Panc1 (cell line): Measurements from ENCODE around the gene SPATA1.

Source experiments
- CTCF ChIP-seq: fragments of 450-650 bp; IDR thresholded peaks from 2 replicates; pipeline ENCODE4 v1.5.1; 2017; ENCODE audit warnings: mild to moderate bottlenecking
- POLR2AphosphoS5 ChIP-seq: IDR thresholded peaks from 2 replicates; pipeline ENCODE4 v1.6.1; 2012; ENCODE audit warnings: mild to moderate bottlenecking, low read depth, low read length, moderate library complexity

- TF ChIP-seq CTCF (no peak), POLR2AphosphoS5 (no peak)
Observed at GRCh38 chr1:84525779-84526178, 19.6 kb downstream of the SPATA1 start.
